ENCODE data around the gene MAP3K5. TPM values are rescaled to one million over a fixed set of nuclear protein-coding genes. Genes with fewer than 3 reads are reported as not detected.

The MAP3K5 gene
- total RNA-seq, 1 experiment from 2014 or later: 2.1 TPM

DNA sequence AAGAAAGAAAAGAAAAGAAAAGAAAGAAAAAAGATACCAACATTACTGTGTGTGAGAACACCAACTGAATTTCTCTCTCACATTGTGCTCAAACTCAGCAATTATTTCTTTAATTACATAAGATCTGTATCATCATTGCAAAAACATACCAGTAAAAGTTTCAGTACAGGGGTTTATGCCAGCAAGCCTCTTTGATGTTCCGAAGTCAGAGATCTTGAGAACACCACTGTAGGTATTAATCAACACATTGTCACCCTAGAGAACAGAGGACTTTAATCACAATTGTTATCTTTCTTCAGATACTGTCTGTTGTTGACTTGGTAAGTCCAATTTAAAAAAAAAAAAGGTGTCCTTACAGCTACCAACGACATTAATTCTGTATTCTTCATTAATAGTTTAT is 181.1 kb downstream of the MAP3K5 start:
- CTCF ChIA-PET: no interaction called here
- Mint-ChIP-seq H3K4me1 (ENCODE audit: low read depth, unreplicated experiment) (peaks cover 24% of the 10 kb centered on the region), H3K4me3 (ENCODE audit: unreplicated experiment) (no peak overlapping the region), H3K9me3 (ENCODE audit: unreplicated experiment) (no peaks in the 10 kb centered on the region), H3K27me3 (ENCODE audit: insufficient read depth, unreplicated experiment) (no peaks in the 10 kb centered on the region), H3K36me3 (ENCODE audit: insufficient read depth, unreplicated experiment) (no peaks in the 10 kb centered on the region), H3K27ac (ENCODE audit: unreplicated experiment) (no peak overlapping the region)
- BruUV-seq (replicated peaks): no TSS peak
- Histone ChIP-seq H3K4me1 (peaks cover 16% of the 10 kb centered on the region), H3K36me3 (ENCODE audit: control insufficient read depth, insufficient read depth, low read length) (no peaks in the 10 kb centered on the region), H3K4me3 (ENCODE audit: low read depth, low read length) (no peak overlapping the region), H3K9me3 (no peaks in the 10 kb centered on the region), H3K27me3 (replicated peaks; ENCODE audit: control insufficient read depth, insufficient read depth, low read length) (no peaks in the 10 kb centered on the region)
- intact Hi-C loops (cut with micrococcal nuclease; ENCODE audit: unreplicated experiment): no loop called here
- no peak for DNase-seq
- POLR2A ChIA-PET: no interaction called here
- no peak for TF ChIP-seq CTCF (IDR thresholded peaks at IDR 0.05; ENCODE audit: insufficient read depth in 1 of 2, low read depth in 1 of 2, low read length in 1 of 2, severe bottlenecking in 1 of 2, unreplicated experiment in 1 of 2)

DNA sequence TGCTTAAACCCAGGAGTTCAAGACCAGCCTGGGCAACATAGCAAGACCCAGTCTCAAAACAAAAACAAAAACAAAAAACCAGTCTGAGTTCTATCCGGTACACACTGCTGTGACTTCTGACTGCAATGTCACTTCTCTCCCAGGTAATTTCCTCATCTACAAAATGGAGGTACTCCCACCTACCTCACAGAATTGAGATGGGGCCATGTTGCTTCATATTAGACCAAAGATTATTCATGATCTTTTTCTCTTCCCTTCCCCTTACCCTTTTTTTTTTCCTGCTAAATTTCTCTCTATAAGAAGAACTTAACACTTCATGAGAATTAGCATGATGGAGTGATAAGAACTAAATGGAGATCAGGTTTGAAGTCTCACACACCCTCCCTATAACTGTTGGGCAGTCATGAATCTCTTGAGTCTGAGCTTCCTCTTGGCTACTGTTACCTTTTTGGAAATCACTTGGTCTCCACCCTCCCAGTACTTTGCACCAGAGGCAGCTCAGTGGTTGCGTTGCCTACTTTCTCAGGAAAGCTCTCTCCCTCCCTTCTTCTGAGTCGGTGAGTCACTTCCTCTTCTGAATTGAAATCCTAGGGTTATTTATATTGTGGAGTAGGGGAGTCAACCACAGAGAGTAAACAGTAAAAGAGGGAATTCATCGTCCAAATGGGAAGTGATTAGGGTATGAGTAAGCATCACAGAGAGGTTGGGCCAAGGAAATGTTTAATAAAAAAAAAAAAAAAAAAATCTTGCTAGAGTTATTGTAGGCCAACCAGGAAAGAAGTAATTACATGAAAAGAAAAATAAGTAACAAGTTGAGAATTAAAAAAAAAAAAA is 182.2 kb downstream of the MAP3K5 start:
- POLR2A ChIA-PET: no interaction called here
- peak overlapping the region; percentile 44 for H3K27ac Mint-ChIP-seq (ENCODE audit: unreplicated experiment)
- CTCF ChIA-PET: no interaction called here

DNA sequence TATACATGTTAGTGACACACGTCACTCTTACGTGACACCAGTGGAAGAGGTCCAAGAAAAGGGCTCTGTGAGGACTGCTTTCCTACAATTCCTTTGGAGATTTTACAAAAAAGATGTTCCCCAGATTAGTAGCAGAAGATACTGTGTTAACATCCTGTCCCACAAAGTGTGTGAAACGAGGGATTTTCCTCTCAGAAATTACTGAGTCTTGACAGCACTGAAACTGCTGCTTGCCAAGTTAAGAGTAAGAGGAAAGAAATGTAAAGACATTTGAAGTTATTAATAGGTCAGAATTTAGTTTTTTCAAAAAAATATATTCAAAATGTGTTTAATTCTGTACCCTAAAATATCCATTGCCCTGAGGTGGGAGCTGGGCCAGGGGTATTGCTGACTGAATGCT is 183.3 kb downstream of the MAP3K5 start:
- peaks cover 16% of the 10 kb centered on the region for H3K4me1 ChIP-seq
- H3K27me3 Mint-ChIP-seq (ENCODE audit: insufficient read depth, unreplicated experiment): no peaks in the 10 kb centered on the region
- no peaks in the 10 kb centered on the region for H3K36me3 ChIP-seq (ENCODE audit: control insufficient read depth, insufficient read depth, low read length)
- no peaks in the 10 kb centered on the region for H3K27me3 ChIP-seq (replicated peaks; ENCODE audit: control insufficient read depth, insufficient read depth, low read length)
- TF ChIP-seq CTCF (IDR thresholded peaks at IDR 0.05; ENCODE audit: insufficient read depth in 1 of 2, low read depth in 1 of 2, low read length in 1 of 2, severe bottlenecking in 1 of 2, unreplicated experiment in 1 of 2): no peak
- no peaks in the 10 kb centered on the region for H3K9me3 Mint-ChIP-seq (ENCODE audit: unreplicated experiment)
- no peak overlapping the region for H3K4me3 ChIP-seq (ENCODE audit: low read depth, low read length)
- H3K4me3 Mint-ChIP-seq (ENCODE audit: unreplicated experiment): no peak overlapping the region
- no peak for DNase-seq
- peaks cover 24% of the 10 kb centered on the region for H3K4me1 Mint-ChIP-seq (ENCODE audit: low read depth, unreplicated experiment)
- POLR2A ChIA-PET: no interaction called here
- intact Hi-C loops (cut with micrococcal nuclease; ENCODE audit: unreplicated experiment): no loop called here
- no peaks in the 10 kb centered on the region for H3K9me3 ChIP-seq
- H3K36me3 Mint-ChIP-seq (ENCODE audit: insufficient read depth, unreplicated experiment): no peaks in the 10 kb centered on the region
- no peak overlapping the region for H3K27ac Mint-ChIP-seq (ENCODE audit: unreplicated experiment)
- no TSS peak for BruUV-seq (replicated peaks)
- CTCF ChIA-PET: no interaction called here

More for the DNA sequence above, 182.2 kb downstream of the MAP3K5 start:
- no TSS peak for BruUV-seq (replicated peaks)
- Mint-ChIP-seq H3K9me3 (ENCODE audit: unreplicated experiment) (no peaks in the 10 kb centered on the region), H3K4me3 (ENCODE audit: unreplicated experiment) (no peak overlapping the region), H3K27me3 (ENCODE audit: insufficient read depth, unreplicated experiment) (no peaks in the 10 kb centered on the region), H3K36me3 (ENCODE audit: insufficient read depth, unreplicated experiment) (no peaks in the 10 kb centered on the region), H3K4me1 (ENCODE audit: low read depth, unreplicated experiment) (peaks cover 24% of the 10 kb centered on the region)
- H3K4me3 ChIP-seq (ENCODE audit: low read depth, low read length): no peak overlapping the region
- H3K36me3 ChIP-seq (ENCODE audit: control insufficient read depth, insufficient read depth, low read length): no peaks in the 10 kb centered on the region
- intact Hi-C loops (cut with micrococcal nuclease; ENCODE audit: unreplicated experiment): no loop called here
- peaks cover 16% of the 10 kb centered on the region for H3K4me1 ChIP-seq
- no peak for TF ChIP-seq CTCF (IDR thresholded peaks at IDR 0.05; ENCODE audit: insufficient read depth in 1 of 2, low read depth in 1 of 2, low read length in 1 of 2, severe bottlenecking in 1 of 2, unreplicated experiment in 1 of 2)
- no peaks in the 10 kb centered on the region for H3K27me3 ChIP-seq (replicated peaks; ENCODE audit: control insufficient read depth, insufficient read depth, low read length)
- DNase-seq: peak in 1 of 2 experiments; percentile 4
- H3K9me3 ChIP-seq: no peaks in the 10 kb centered on the region
